Measurements from ENCODE around the gene HS6ST2.

HS6ST2 gene

DNA sequence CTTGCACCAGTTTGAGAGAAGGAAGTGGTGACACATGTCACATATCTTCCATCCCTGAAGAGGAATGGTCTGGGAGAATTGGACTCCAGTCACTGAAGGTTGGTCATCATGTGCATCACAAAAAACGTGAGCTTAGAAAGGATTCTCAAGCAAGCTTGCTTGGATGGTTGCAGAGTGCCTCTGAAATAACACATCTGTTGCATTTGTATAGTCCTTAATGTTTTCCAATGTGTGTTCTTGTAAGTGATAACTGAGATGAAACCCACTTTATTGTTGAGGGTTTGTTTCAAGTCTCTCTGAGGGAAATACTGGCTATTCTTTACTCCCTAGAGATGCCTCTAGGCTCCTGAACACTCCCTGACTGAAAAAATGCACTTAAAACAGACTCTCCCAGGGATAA, 285.1 kb downstream of the HS6ST2 start:
- no peak for DNase-seq (ENCODE audit: low spot score)

DNA sequence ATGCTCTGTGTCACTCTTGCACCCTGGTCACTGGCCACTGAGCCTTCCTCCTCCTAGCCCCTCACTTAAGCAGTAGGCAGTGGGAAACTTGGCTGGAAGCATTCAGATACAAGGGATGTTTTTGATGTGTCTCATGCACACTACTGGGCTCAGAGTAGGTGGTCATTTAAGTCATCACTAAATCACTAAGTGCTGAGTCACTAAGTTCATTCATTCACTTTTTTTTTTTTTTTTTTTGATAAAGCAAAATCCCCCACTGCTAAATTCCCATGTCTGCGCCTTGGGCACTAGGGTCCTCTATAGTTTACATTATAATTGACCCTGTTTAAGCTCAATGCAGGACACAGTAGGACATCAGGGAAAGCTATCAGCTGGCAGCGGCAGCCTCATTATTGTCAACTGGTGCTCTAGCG, 287.2 kb downstream of the HS6ST2 start:
- DNase-seq (ENCODE audit: low spot score): no peak

GRCh38 chrX:132669142-132669541, 289.3 kb downstream of the HS6ST2 start:
- DNase-seq (ENCODE audit: low spot score): no peak

GRCh38 chrX:132668178-132668577, 290.3 kb downstream of the HS6ST2 start:
- no peak for DNase-seq (ENCODE audit: low spot score)

GRCh38 chrX:132665676-132666075, 292.8 kb downstream of the HS6ST2 start:
- DNase-seq (ENCODE audit: low spot score): no peak

- DNase-seq (ENCODE audit: low spot score): no peak
These were observed 294.2 kb downstream of the HS6ST2 start for GRCh38 chrX:132664273-132664672.

DNA sequence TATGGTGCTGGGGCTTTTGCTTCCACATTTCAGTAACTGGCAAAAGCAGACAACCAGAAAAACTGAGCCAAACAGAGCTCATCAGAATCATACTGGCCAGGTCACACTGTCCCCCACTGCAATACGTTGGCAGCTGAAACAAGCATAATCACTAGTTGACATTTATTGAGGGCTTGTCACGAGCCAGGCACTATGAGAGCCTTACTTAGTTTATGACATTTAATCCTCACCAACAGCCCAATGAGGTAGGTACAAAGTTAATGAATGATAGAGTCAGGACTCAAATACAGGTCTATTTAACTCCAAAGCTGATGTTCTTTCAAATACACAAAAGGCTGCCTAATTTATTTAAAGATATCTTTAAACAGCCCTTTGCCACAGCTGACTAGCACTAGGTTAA, 295.6 kb downstream of the HS6ST2 start:
- no peak for DNase-seq (ENCODE audit: low spot score)

DNA sequence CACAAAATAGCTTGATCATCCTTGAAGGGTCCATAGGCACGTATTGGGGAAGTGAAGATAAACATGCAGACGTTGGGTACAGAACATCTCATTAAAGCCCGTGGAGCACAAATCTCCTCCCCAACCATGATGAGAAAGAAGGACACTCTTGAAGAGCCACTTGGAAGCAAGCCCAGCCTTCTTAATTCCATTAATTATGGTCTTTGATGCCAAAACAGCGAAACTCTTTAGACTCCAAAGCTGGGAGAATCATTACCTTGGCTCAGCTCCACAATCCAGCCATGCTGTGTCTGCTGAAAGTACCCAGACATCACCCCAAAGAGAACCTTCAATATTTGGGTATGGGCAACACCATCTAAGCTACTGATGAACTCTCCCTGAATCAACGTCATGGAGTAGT, 300.6 kb downstream of the HS6ST2 start:
- no peak for DNase-seq (ENCODE audit: low spot score)

DNA sequence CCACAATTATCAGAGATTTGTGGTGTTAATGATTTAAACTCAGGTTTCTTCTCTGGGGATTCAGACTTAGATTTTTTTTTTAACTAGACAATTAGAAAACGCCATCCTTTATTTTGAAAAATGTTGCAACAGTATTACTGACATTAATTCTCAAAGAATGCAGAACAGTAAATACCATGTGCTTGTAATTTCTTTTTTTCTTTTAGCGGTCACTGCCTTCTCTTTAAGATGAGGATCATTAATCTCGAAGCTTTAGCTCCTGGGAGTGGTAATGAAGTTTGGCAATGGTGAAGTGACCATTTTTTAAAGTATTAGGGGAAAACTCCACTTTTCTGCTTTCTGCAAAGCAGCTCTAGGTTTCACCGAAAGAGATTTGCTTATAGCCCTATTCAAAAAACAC, 305.6 kb downstream of the HS6ST2 start:
- DNase-seq (ENCODE audit: low spot score): no peak

DNA sequence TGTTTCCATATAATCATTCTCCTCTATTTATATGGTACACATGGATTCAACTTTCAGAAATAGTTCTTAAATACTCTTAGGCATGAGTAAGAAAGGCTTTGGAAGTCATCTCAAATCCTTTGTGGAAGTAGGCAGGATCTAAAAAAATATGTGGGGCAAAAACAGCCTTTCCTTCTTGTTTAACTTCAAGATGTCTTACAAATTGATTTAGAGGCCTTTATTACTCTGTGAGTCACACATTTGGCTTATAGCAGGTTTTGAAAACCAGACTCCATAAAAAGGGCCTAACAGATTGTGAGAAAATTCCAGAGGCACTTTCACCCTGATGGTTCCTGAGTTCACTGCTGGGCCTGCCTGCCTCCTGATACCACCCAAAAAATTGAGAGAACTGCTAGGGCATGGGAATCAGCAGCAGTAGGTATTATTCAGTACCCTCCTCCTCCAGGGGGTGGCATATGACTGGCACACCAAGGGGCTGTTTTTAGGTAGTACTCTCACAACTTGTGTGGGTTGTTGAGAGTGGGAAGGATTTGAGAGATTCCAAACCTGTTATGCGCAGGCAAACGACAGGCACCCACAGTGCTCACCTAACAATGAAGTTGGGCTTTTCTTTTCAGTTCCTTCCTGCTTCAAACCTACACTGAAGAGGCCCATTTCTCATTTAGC, 306.9 kb downstream of the HS6ST2 start:
- no peak for DNase-seq (ENCODE audit: low spot score)

DNA sequence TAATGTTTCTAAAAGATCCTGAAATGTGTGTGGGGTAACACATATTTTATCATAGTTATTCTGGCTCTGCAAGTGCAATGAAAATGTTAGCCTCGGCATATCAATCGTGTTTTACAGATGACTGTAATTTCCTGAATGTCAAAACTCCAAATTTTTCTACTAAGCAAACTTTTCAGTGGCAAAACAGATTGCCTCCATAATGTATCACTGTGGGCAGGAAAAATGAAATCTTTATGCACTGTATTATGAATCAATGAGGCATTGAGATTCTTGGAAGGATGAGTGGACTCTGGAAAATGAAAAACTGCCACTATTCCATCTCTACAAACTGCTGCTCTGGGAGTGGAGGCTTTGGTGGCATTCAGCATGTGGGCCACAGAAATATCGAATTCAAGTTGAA, 309.5 kb downstream of the HS6ST2 start:
- DNase-seq (ENCODE audit: low spot score): no peak

DNA sequence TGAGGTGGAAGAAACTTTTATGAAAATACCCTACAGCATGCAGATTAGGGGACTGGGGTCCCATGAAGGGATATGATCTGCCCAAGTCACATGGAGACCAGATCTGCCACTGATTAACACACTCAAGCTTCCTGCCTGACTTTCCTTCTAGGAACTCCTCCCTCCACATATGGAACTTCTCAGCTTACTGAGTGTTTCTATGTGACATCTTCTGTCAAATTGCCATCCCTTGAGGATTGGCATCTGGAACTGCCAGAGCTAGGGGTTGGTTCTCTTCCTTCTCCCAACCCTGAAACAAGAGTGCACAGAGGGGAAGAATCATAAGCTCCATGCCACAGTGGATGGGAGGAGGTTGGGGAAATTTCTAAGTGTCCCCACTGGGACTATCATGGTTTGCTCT, 319.0 kb downstream of the HS6ST2 start:
- DNase-seq (ENCODE audit: low spot score): no peak

DNA sequence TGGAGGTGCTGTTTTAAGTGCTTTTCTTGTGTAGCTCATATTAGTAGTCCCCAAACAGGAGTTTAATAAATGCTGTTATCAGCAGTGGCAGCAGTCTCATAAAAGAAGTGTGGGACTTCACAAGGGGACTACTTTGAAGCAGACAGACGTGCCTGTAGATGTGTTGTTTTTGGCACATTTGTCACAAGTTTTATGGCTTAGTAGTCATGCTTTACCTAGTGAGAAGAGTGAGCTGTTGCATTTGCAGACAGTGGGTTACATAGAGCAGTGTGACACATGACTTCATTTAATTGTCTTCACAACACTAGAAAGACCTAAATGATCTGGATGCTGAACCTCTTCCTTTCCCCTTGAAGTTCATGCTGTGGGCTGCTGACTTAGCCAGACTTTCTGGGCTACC, 320.1 kb downstream of the HS6ST2 start:
- no peak for DNase-seq (ENCODE audit: low spot score)

DNA sequence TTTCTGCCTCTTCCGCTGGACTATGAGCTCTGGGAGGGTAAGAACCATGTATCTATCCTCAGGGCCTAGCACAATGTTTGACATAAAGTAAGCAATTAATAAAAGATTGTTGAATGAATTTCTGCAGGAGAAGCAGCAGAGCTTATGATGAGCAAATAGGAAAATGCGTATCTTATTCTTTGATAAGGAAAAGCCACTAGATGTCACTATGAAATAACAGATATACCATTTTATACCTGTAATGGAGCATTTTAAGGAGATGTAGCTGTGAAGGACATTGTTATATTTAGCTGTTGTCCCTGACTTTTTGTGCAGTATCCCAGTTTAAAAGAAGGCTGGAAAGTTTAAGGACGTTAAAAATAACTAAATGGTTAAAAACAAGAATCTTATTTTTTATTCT, 322.3 kb downstream of the HS6ST2 start:
- no peak for DNase-seq (ENCODE audit: low spot score)

GRCh38 chrX:132634521-132634920, 323.9 kb downstream of the HS6ST2 start:
- DNase-seq (ENCODE audit: low spot score): peak; percentile 23

DNA sequence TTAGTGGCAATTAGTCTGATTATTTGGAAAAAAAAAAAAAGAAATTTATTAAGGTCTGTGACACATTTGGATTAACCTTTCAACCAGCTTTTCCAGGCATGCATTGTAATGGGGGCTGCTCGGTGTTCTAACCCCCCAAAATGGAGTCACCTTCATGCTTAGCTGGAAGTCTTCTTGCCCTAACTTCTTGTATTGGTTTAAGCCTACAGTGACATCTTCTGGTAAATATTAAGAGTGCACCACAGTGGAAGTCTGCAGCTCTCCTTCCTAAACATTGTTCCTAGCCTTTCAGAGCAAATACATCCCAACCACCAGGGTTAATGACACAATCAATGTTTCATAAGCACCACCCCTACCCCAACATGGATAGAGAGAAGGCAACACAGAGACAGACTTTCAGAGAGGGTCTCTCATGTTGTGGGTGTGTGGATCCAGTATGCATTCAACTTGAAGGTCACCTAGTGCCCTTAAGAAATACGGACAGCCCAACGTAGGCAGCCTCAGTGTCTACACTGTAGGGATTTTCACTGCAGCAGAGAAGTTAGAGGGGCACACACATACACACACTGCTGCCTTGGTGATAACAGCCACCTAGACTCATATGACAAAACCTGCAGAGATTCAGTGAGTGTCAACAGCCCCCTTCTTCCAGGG, 326.7 kb downstream of the HS6ST2 start:
- DNase-seq (ENCODE audit: low spot score): peak; percentile 24

DNA sequence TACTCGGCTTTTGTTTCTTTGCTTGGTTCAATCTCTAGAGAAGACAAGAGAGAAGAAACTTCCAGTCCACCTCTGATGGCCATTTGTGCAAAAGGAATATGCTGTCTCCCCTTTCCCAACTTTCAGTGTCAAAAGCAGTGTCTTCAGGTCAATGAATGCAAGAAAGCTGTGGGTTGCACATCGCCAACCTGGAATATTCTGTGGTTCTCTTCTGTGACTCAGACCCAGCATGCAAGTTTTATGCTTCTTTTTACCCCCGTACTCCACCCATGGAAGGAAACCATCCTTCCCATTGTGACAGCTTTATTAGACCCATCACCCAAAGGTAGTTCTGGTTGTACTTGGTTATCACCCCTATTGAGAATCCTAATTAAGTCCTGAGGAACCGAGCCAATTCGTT, 334.0 kb downstream of the HS6ST2 start:
- no peak for DNase-seq (ENCODE audit: low spot score)

DNA sequence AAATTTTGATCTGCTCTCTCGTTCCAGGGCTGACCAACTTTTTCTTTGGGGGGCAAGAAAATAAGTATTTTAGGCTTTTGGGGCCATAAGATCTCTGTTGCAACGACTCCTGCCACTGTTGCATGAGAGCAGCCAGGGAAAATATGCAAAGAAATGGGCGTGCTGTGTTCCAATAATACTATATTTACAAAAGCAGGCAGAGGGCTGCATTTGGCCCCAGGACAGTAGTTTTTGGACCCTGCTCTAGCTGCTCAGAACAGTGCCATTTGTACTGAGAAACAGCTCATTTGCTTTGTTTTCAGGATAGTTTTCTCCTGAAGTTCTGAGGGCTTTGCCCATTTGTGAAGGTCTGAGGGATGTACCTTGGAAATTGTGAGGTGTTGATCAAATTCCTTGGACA, 334.5 kb downstream of the HS6ST2 start:
- DNase-seq (ENCODE audit: low spot score): no peak

DNA sequence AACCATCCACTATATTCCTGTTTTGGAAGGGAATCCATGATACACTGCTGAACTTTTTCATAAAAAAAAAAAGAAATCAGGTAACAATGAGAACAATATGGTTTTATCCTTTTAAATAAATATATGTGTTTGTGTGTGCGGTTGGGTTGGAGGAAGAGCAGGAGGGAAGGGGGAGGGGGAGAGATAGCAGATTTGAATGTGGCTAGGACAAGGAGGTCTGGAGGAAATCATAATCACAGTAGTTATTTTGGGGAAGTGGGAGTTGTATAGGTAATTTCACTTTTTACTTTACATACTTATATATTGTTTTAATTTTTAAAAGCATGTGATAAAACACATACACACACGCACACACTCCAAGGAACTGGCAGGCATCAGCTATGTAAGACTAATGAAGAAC, 335.1 kb downstream of the HS6ST2 start:
- DNase-seq (ENCODE audit: low spot score): no peak

GRCh38 chrX:132622130-132622529, 336.3 kb downstream of the HS6ST2 start:
- peak; percentile 21 for DNase-seq (ENCODE audit: low spot score)

GRCh38 chrX:132618810-132619209, 339.6 kb downstream of the HS6ST2 start:
- no peak for DNase-seq (ENCODE audit: low spot score)

GRCh38 chrX:132615391-132616131, 342.9 kb downstream of the HS6ST2 start:
- DNase-seq (ENCODE audit: low spot score): no peak

GRCh38 chrX:132614297-132614696, 344.1 kb downstream of the HS6ST2 start:
- no peak for DNase-seq (ENCODE audit: low spot score)
